MM.1S (cell line): ENCODE measurements around the gene STK36.

ENCODE experiments used
- DNase-seq: peaks from one replicate; pipeline ENCODE4 v3.0.0-alpha.2; 2015
- H2AFZ ChIP-seq: fragments of 300-600 bp; sonication (generic); 2 replicates; pipeline ENCODE4 v1.6.0; 2016; ENCODE audit warnings: antibody characterized with exemption, low read length
- H3F3A ChIP-seq: fragments of 300-600 bp; sonication (generic); 2 replicates; pipeline ENCODE4 v1.6.1; 2016; ENCODE audit warnings: mild to moderate bottlenecking, antibody characterized with exemption, low read length, moderate library complexity, mixed read lengths; ENCODE audit not compliant: insufficient read depth
- H3K27ac ChIP-seq: fragments of 300-600 bp; sonication (generic); 2 replicates; pipeline ENCODE4 v1.5.1; 2016; ENCODE audit warnings: mild to moderate bottlenecking, low read length
- H3K27me3 ChIP-seq: fragments of 300-600 bp; sonication (generic); replicated peaks from 2 replicates; pipeline ENCODE4 v1.6.0; 2016; ENCODE audit warnings: low read length; ENCODE audit not compliant: insufficient read depth
- H3K36me3 ChIP-seq: fragments of 300-600 bp; sonication (generic); replicated peaks from 2 replicates; pipeline ENCODE4 v1.6.1; 2016; ENCODE audit warnings: mild to moderate bottlenecking, low read length, mixed read lengths; ENCODE audit not compliant: insufficient read depth
- H3K4me1 ChIP-seq: fragments of 300-600 bp; sonication (generic); 2 replicates; pipeline ENCODE4 v1.6.1; 2016; ENCODE audit warnings: low read length, mixed read lengths
- H3K4me2 ChIP-seq: fragments of 300-600 bp; sonication (generic); 2 replicates; pipeline ENCODE4 v1.6.0; 2016; ENCODE audit warnings: low read depth, low read length
- H3K4me3 ChIP-seq: fragments of 300-600 bp; sonication (generic); 2 replicates; pipeline ENCODE4 v1.5.1; 2016; ENCODE audit warnings: low read length, mixed read lengths
- H3K79me2 ChIP-seq: fragments of 300-600 bp; sonication (generic); 2 replicates; pipeline ENCODE4 v1.6.1; 2016; ENCODE audit warnings: mixed run types, low read length, mixed read lengths
- H3K9ac ChIP-seq: fragments of 300-600 bp; sonication (generic); 2 replicates; pipeline ENCODE4 v1.6.1; 2016; ENCODE audit warnings: low read length, mixed read lengths
- H3K9me2 ChIP-seq: fragments of 300-600 bp; sonication (generic); replicated peaks from 2 replicates; pipeline ENCODE4 v1.6.1; 2016; ENCODE audit warnings: mild to moderate bottlenecking, low read length, mixed read lengths; ENCODE audit not compliant: insufficient read depth
- H3K9me3 ChIP-seq: fragments of 300-600 bp; sonication (generic); replicated peaks from 2 replicates; pipeline ENCODE4 v1.6.1; 2016; ENCODE audit warnings: mild to moderate bottlenecking, low read length, mixed read lengths; ENCODE audit not compliant: insufficient read depth
- H4K20me1 ChIP-seq: fragments of 300-600 bp; sonication (generic); 2 replicates; pipeline ENCODE4 v1.6.1; 2016; ENCODE audit warnings: mild to moderate bottlenecking, low read length, moderate library complexity, mixed read lengths; ENCODE audit not compliant: insufficient read depth
- CTCF ChIP-seq: fragments of 300-600 bp; sonication (generic); IDR thresholded peaks from 2 replicates; pipeline ENCODE4 v1.5.1; 2016; ENCODE audit warnings: antibody characterized with exemption, low read length, mixed read lengths
- EZH2 ChIP-seq: fragments of 300-600 bp; sonication (generic); optimal IDR thresholded peaks from 2 replicates; pipeline ENCODE3; 2017; ENCODE audit warnings: low read depth, mild to moderate bottlenecking, antibody characterized with exemption, low read length, mixed read lengths
- EZH2phosphoT487 ChIP-seq: fragments of 300-600 bp; sonication (generic); IDR thresholded peaks from 2 replicates; pipeline ENCODE4 v1.6.1; 2018; ENCODE audit warnings: antibody characterized with exemption, low read length

STK36 gene

DNA sequence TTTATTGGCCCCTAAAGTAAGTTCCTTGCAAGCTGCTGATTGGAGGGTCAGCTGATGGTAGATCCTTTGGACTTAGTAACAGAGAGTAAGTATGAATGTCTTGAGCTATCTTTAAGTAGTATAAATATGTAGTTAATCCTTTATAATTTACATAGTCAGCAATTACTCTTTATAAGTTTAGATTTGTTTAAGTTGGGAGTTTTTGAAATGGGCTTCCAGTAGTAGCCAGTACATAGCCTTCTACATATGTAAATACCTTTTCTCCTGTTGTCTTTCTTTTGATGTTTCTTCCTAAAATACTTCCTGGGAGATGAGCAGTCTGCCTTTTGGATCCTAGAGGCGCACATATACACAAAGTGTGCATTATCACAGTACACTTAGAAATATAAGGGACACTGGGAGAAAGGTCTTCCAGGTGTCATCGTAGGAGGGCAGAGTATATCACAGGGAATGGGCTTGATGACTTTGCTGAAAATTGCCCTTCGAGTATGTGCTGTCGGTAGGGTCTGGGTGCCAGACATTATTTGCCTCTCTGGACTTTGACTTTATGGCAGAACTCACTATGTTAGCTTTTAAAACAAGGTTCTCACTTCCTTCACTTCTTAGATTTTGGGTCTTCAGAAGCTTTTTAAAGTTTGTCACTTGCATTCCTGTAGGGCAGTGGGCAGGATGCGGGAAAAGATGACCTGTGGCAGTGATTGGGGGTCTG lies 60.3 kb downstream of the STK36 start:
- H3K9me2 ChIP-seq, result no peaks in the 10 kb centered on the region
- no peaks in the 10 kb centered on the region for H4K20me1 ChIP-seq
- H3K9ac ChIP-seq, result no peak overlapping the region
- 0 out of 2 replicates have a peak, but pooled peaks cover 4% of the 10 kb centered on the region for H3F3A ChIP-seq
- peaks cover 24% of the 10 kb centered on the region for H3K4me1 ChIP-seq
- 0 out of 2 replicates have a peak, but pooled peaks cover 3% of the 10 kb centered on the region for H3K36me3 ChIP-seq
- TF ChIP-seq EZH2 (no peak), EZH2phosphoT487 (no peak), CTCF (no peak)
- peaks cover 79% of the 10 kb centered on the region for H3K79me2 ChIP-seq
- no peak overlapping the region for H3K4me3 ChIP-seq
- no peaks in the 10 kb centered on the region for H3K27me3 ChIP-seq
- DNase-seq, result no peak
- H3K9me3 ChIP-seq, result no peaks in the 10 kb centered on the region
- H3K27ac ChIP-seq, result peak overlapping the region; percentile 27; the same call in 1 of the 2 replicates
- H2AFZ ChIP-seq, result no peak overlapping the region
- peak overlapping the region; percentile 3; the same call in 1 of the 2 replicates for H3K4me2 ChIP-seq

GRCh38 chr2:218732761-218733158 lies 60.9 kb downstream of the STK36 start:
- no peaks in the 10 kb centered on the region for H3K27me3 ChIP-seq
- H3K27ac ChIP-seq, result peak overlapping the region; percentile 27; the same call in 1 of the 2 replicates
- H3K4me3 ChIP-seq, result no peak overlapping the region
- peaks cover 24% of the 10 kb centered on the region for H3K4me1 ChIP-seq
- 0 out of 2 replicates have a peak, but pooled peaks cover 4% of the 10 kb centered on the region for H3F3A ChIP-seq
- no peaks in the 10 kb centered on the region for H3K9me3 ChIP-seq
- H3K9ac ChIP-seq, result no peak overlapping the region
- H2AFZ ChIP-seq, result no peak overlapping the region
- peak; percentile 24 for DNase-seq
- peaks cover 3% of the 10 kb centered on the region; the same call in 1 of the 2 replicates for H3K36me3 ChIP-seq
- H4K20me1 ChIP-seq, result no peaks in the 10 kb centered on the region
- H3K79me2 ChIP-seq, result peaks cover 79% of the 10 kb centered on the region
- peak overlapping the region; percentile 3; the same call in 1 of the 2 replicates for H3K4me2 ChIP-seq
- H3K9me2 ChIP-seq, result no peaks in the 10 kb centered on the region
- TF ChIP-seq CTCF, result no peak
- TF ChIP-seq EZH2, result no peak
- no peak for TF ChIP-seq EZH2phosphoT487

- TF ChIP-seq EZH2phosphoT487, result no peak
- no peak for TF ChIP-seq CTCF
- no peak for TF ChIP-seq EZH2
- H3K36me3 ChIP-seq, result peaks cover 3% of the 10 kb centered on the region; the same call in 1 of the 2 replicates
- no peak overlapping the region for H3K4me3 ChIP-seq
- peaks cover 24% of the 10 kb centered on the region for H3K4me1 ChIP-seq
- H2AFZ ChIP-seq, result no peak overlapping the region
- H3K9me3 ChIP-seq, result no peaks in the 10 kb centered on the region
- no peaks in the 10 kb centered on the region for H3K9me2 ChIP-seq
- H3K79me2 ChIP-seq, result peaks cover 83% of the 10 kb centered on the region
- peak overlapping the region; percentile 3; the same call in 1 of the 2 replicates for H3K4me2 ChIP-seq
- H3K9ac ChIP-seq, result no peak overlapping the region
- no peaks in the 10 kb centered on the region for H4K20me1 ChIP-seq
- H3K27me3 ChIP-seq, result no peaks in the 10 kb centered on the region
- peak overlapping the region; percentile 27; the same call in 1 of the 2 replicates for H3K27ac ChIP-seq
- DNase-seq, result peak; percentile 59
- 0 out of 2 replicates have a peak, but pooled peaks cover 4% of the 10 kb centered on the region for H3F3A ChIP-seq
These were observed 61.5 kb downstream of the STK36 start for GRCh38 chr2:218733171-218734021.
